T-cell (primary cell): ENCODE results near the gene ERCC6L. TPM values are rescaled to one million over a fixed set of nuclear protein-coding genes. Genes with fewer than 3 reads are reported as not detected.
"Not testable (repeated sequence)": the region's sequence is repeated elsewhere in the genome, so short reads cannot be mapped to it uniquely, and the experiment has no call there.

Source experiments
- ATAC-seq, 4 experiments: fragments of 200-7000 bp in 3 of 4; fragments of 150-1000 bp in 1 of 4; cut with Tn5 transposase; replicated peaks in 1 of 4; 1 replicate in 3 of 4; 2 replicates in 1 of 4; pipeline ENCODE4 v1.10.0; 2021; ENCODE audit warnings: moderate library complexity in 3 of 4, mild to moderate bottlenecking in 2 of 4, moderate number of reproducible peaks in 1 of 4
- CTCF ChIA-PET, 2 donors: fragments of 300-600 bp; sonication (Branson Sonifier 250); formaldehyde crosslinking; loops; one replicate each; lab custom pipeline; 2022; ENCODE audit warnings: antibody characterized with exemption in 2 of 2; lab: Charles Lee
- POLR2A ChIA-PET, 2 donors: fragments of 300-600 bp; sonication (Branson Sonifier 250); formaldehyde crosslinking; loops; one replicate each; lab custom pipeline; 2022; ENCODE audit warnings: antibody characterized with exemption in 2 of 2; lab: Charles Lee
- DNase-seq, 35 experiments: peaks; one replicate each; pipeline versions ENCODE4 v3.0.0 to v3.0.0-alpha.2; 2013 to 2023
- H3K27ac ChIP-seq: one replicate; pipeline ENCODE4 v1.5.1; 2013; ENCODE audit warnings: low read length
- H3K27me3 ChIP-seq, 2 experiments: replicated peaks in 1 of 2; 1 replicate in 1 of 2; 2 replicates in 1 of 2; pipeline versions ENCODE4 v1.6.1 to v1.7.0; 2013; ENCODE audit warnings: low read length in 1 of 2, mixed read lengths in 1 of 2; ENCODE audit not compliant: control insufficient read depth in 2 of 2, insufficient read depth in 2 of 2; ENCODE audit errors: extremely low read depth in 1 of 2
- H3K36me3 ChIP-seq, 2 donors: 1 replicate in 1 of 2; 2 replicates in 1 of 2; pipeline versions ENCODE4 v1.6.1 to v1.7.0; 2013; ENCODE audit warnings: low read length in 1 of 2; ENCODE audit not compliant: control insufficient read depth in 2 of 2, insufficient read depth in 1 of 2; ENCODE audit errors: extremely low read depth in 1 of 2
- H3K4me1 ChIP-seq, 2 experiments: 1 replicate in 1 of 2; 2 replicates in 1 of 2; pipeline versions ENCODE4 v1.6.1 to v1.7.0; 2013; ENCODE audit warnings: low read length in 2 of 2, mixed read lengths in 1 of 2; ENCODE audit not compliant: insufficient read depth in 2 of 2, control insufficient read depth in 1 of 2; ENCODE audit errors: extremely low read depth in 1 of 2
- H3K4me3 ChIP-seq, 2 donors: 1 replicate in 1 of 2; 2 replicates in 1 of 2; pipeline versions ENCODE4 v1.5.1 to v1.7.0; 2013; ENCODE audit warnings: mild to moderate bottlenecking in 2 of 2, low read length in 1 of 2, moderate library complexity in 1 of 2; ENCODE audit not compliant: control insufficient read depth in 1 of 2; ENCODE audit errors: extremely low read depth in 1 of 2
- H3K9me3 ChIP-seq: 2 replicates; pipeline ENCODE4 v1.7.0; 2013
- H3K27ac Mint-ChIP-seq, 2 donors: one replicate each; pipeline ENCODE4 v1.8.0; 2020 to 2021; ENCODE audit warnings: mild to moderate bottlenecking in 2 of 2, mixed read lengths in 2 of 2
- H3K27me3 Mint-ChIP-seq, 2 donors: one replicate each; pipeline ENCODE4 v1.8.0; 2021 to 2022; ENCODE audit warnings: mixed read lengths in 2 of 2
- H3K36me3 Mint-ChIP-seq: one replicate; pipeline ENCODE4 v1.8.0; 2021; ENCODE audit warnings: mixed read lengths
- H3K4me1 Mint-ChIP-seq, 3 donors: one replicate each; pipeline ENCODE4 v1.8.0; 2020 to 2022; ENCODE audit warnings: mixed read lengths in 3 of 3, mild to moderate bottlenecking in 1 of 3
- H3K4me3 Mint-ChIP-seq, 3 donors: one replicate each; pipeline ENCODE4 v1.8.0; 2020 to 2022; ENCODE audit warnings: mild to moderate bottlenecking in 3 of 3, mixed read lengths in 3 of 3, moderate library complexity in 3 of 3
- H3K9me3 Mint-ChIP-seq, 3 donors: one replicate each; pipeline ENCODE4 v1.8.0; 2020 to 2022; ENCODE audit warnings: mixed read lengths in 3 of 3
- WGBS: methylation state at CpG from one replicate; pipeline ENCODE4 v1.1.5; 2013; ENCODE audit warnings: missing lambda C conversion rate; ENCODE audit not compliant: insufficient coverage; 5-methylcytosine and 5-hydroxymethylcytosine counted together
- total RNA-seq, 35 experiments: library from RNA in 6 of 35; stranded (reverse) in 6 of 35; fragments of 120-200 nt in 1 of 35; gene quantifications; one replicate each; pipeline versions ENCODE4 v1.2.1 to v1.2.4 and lab custom pipeline; 2013 to 2026

The ERCC6L gene
- total RNA-seq, 5 donors from 2014 or later (not counting 1 experiment from before 2014, with no cell fraction given): 0.07 to 1.1 (median 0.30) TPM

- H3K9me3 ChIP-seq: no peaks in the 10 kb centered on the region
- H3K4me1 ChIP-seq: peaks cover 4 to 14% of the 10 kb centered on the region in 2 experiments
- H3K27me3 ChIP-seq: no peaks in the 10 kb centered on the region
- H3K27ac ChIP-seq: no peak overlapping the region
- H3K36me3 ChIP-seq: peaks cover 0 to 5% of the 10 kb centered on the region in 2 donors
- H3K4me1 Mint-ChIP-seq: peaks cover 8 to 21% (median 10%) of the 10 kb centered on the region in 3 donors
- no peak overlapping the region for H3K27ac Mint-ChIP-seq
- WGBS: 86% methylated on average over 1 of the region's 2 CpGs
- no peaks in the 10 kb centered on the region for H3K9me3 Mint-ChIP-seq
- CTCF ChIA-PET: no interaction called here
- ATAC-seq (no peak), DNase-seq (no peak)
- no peak overlapping the region for H3K4me3 Mint-ChIP-seq
- POLR2A ChIA-PET: no interaction called here
- no peak overlapping the region for H3K4me3 ChIP-seq
- H3K27me3 Mint-ChIP-seq: peaks cover 0 to 7% of the 10 kb centered on the region in 2 donors
- peaks cover 7% of the 10 kb centered on the region for H3K36me3 Mint-ChIP-seq
These were observed 55.9 kb downstream of the ERCC6L start for GRCh38 chrX:72182924-72183323.

GRCh38 chrX:72181178-72182125 lies 57.4 kb downstream of the ERCC6L start, which contains the start of gene PIN4:
TSS of gene PIN4 (plus strand) at chrX:72181757. CDS start at chrX:72181786, 29 bp downstream.
- DNase-seq: peak; percentile 64 to 89 (median 71)
- peak; percentile 89 to 95 (median 94) for ATAC-seq
- Histone ChIP-seq H3K4me3 (peak within 1 kb of the TSS; percentile 75 to 84), H3K9me3 (no peaks in the 10 kb centered on the region), H3K4me1 (peaks cover 4 to 14% of the 10 kb centered on the region in 2 experiments), H3K36me3 (no peaks in the 10 kb centered on the region), H3K27ac (peak within 1 kb of the TSS; percentile 58), H3K27me3 (no peaks in the 10 kb centered on the region)
- H3K27ac Mint-ChIP-seq: no peak within 1 kb of the TSS
- no peaks in the 10 kb centered on the region for H3K9me3 Mint-ChIP-seq
- peaks cover 7% of the 10 kb centered on the region for H3K36me3 Mint-ChIP-seq
- WGBS: 0% methylated on average over 16 of the region's 46 CpGs
- H3K4me3 Mint-ChIP-seq: no peak within 1 kb of the TSS
- POLR2A ChIA-PET: interaction anchor here (0.6 to 1.4 kb wide), 3 partner anchors 83 to 96 kb away, joined by 3 to 5 read pairs (median 3); partner anchors contain the start of gene RPS4X (in 2 of the 2)
- H3K4me1 Mint-ChIP-seq: peaks cover 8 to 20% (median 10%) of the 10 kb centered on the region in 3 donors
- H3K27me3 Mint-ChIP-seq: peaks cover 0 to 7% of the 10 kb centered on the region in 2 donors
- CTCF ChIA-PET: interaction anchor here in 1 of 2 donors (0.9 to 1.4 kb wide), 5 partner anchors 55 to 183 kb away, joined by 3 to 5 read pairs (median 4); partner anchors contain the start of gene RPS4X

- Mint-ChIP-seq H3K36me3 (peaks cover 4% of the 10 kb centered on the region), H3K27ac (no peak overlapping the region), H3K4me1 (peaks cover 6 to 17% (median 9%) of the 10 kb centered on the region in 3 donors), H3K9me3 (no peaks in the 10 kb centered on the region), H3K4me3 (no peak overlapping the region), H3K27me3 (peaks cover 0 to 7% of the 10 kb centered on the region in 2 donors)
- Histone ChIP-seq H3K27ac (peak overlapping the region; percentile 58), H3K36me3 (no peaks in the 10 kb centered on the region), H3K27me3 (no peaks in the 10 kb centered on the region), H3K4me3 (peak overlapping the region; percentile 75 to 84), H3K9me3 (no peaks in the 10 kb centered on the region), H3K4me1 (peaks cover 4 to 14% of the 10 kb centered on the region in 2 experiments)
- WGBS: no CpG with 5 or more reads among the region's 1 CpG
- ChIA-PET POLR2A (interaction anchor here (0.6 to 1.4 kb wide), 2 partner anchors 96 to 97 kb away, joined by 3 to 5 read pairs; partner anchors contain the start of gene RPS4X (in 2 of the 2)), CTCF (interaction anchor here in 1 of 2 donors (1.0 to 1.4 kb wide), 3 partner anchors 54 to 97 kb away, joined by 4 to 5 read pairs (median 4); partner anchors contain the start of gene RPS4X)
- no peak for DNase-seq
- no peak for ATAC-seq
These were observed 58.3 kb downstream of the ERCC6L start for GRCh38 chrX:72180539-72180938.

GRCh38 chrX:72176981-72177380 lies 61.8 kb downstream of the ERCC6L start:
- H3K36me3 Mint-ChIP-seq: no peaks in the 10 kb centered on the region
- no peaks in the 10 kb centered on the region for H3K9me3 Mint-ChIP-seq
- Histone ChIP-seq H3K9me3 (no peaks in the 10 kb centered on the region), H3K27me3 (no peaks in the 10 kb centered on the region), H3K4me1 (peaks cover 4 to 6% of the 10 kb centered on the region in 2 experiments), H3K4me3 (no peak overlapping the region), H3K27ac (no peak overlapping the region), H3K36me3 (no peaks in the 10 kb centered on the region)
- ATAC-seq (no peak), DNase-seq (no peak)
- CTCF ChIA-PET: no interaction called here
- no CpG with 5 or more reads among the region's 2 CpGs for WGBS
- POLR2A ChIA-PET: no interaction called here
- peaks cover 0 to 12% (median 4%) of the 10 kb centered on the region in 3 donors for H3K4me1 Mint-ChIP-seq
- H3K27me3 Mint-ChIP-seq: peaks cover 0 to 3% of the 10 kb centered on the region in 2 donors
- H3K27ac Mint-ChIP-seq: no peak overlapping the region
- no peak overlapping the region for H3K4me3 Mint-ChIP-seq

- CTCF ChIA-PET, H3K27ac ChIP-seq, POLR2A ChIA-PET, DNase-seq, H3K4me1 ChIP-seq, H3K27me3 ChIP-seq, ATAC-seq, H3K4me3 ChIP-seq, H3K36me3 Mint-ChIP-seq, H3K4me3 Mint-ChIP-seq, H3K27me3 Mint-ChIP-seq, H3K27ac Mint-ChIP-seq, H3K36me3 ChIP-seq, H3K9me3 Mint-ChIP-seq, H3K9me3 ChIP-seq: not testable (repeated sequence)
- peaks cover 0 to 12% (median 4%) of the 10 kb centered on the region in 3 donors for H3K4me1 Mint-ChIP-seq
- WGBS: no CpG with 5 or more reads among the region's 5 CpGs
These were observed 62.5 kb downstream of the ERCC6L start for GRCh38 chrX:72176289-72176688.
